GM10266 (cell line): Measurements from ENCODE around the gene LSG1.

Experiments
- DNase-seq: peaks from one replicate; pipeline ENCODE4 v3.0.0; 2012; ENCODE audit errors: extremely low spot score
- TF ChIP-seq, protein P1 (sequence below): IDR thresholded peaks from 2 replicates; pipeline ENCODE4 v1.5.1; 2012; ENCODE audit warnings: mild to moderate bottlenecking, low read depth; ENCODE audit not compliant: control insufficient read depth, insufficient read depth; ENCODE audit errors: missing control alignments

LSG1 gene

DNA sequence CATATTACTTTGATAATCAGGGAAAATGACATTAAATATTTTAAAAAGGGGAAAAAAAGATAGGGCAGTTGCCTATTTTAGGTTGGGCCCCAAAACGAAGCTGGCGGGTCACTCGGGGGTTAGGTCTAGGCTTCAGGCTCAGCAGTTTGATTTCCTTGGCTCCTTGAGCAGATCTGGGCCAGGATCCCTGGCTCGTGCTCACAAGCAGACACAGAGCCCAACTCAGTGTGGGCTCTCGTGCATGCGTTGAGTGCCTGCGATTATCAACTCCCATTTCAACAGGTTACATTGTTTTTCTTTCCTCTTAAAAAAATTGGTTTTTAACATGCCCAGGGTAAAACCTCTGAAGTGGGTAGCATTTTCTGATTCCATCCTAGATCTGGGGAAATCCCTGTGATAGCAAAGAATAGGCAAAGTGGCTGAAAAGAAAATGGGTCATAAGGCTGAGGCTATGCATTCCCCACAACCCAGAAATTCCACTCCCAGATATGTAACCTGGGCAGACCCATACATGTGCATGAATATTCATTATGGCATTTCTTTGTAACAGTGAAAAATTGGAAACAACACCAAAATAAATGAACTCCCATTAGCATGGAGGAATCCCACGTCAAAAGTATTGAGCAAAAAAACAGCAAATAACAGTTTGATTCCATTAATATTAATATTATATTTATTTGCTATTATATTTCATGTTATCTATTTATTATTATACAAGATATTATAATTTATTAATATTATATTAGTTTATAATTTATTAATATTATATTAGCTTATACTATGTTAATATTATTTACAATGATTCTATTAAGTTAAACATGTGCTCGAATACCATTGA lies 41.5 kb upstream of the LSG1 start:
- DNase-seq, result no peak
- TF ChIP-seq, protein P1, sequence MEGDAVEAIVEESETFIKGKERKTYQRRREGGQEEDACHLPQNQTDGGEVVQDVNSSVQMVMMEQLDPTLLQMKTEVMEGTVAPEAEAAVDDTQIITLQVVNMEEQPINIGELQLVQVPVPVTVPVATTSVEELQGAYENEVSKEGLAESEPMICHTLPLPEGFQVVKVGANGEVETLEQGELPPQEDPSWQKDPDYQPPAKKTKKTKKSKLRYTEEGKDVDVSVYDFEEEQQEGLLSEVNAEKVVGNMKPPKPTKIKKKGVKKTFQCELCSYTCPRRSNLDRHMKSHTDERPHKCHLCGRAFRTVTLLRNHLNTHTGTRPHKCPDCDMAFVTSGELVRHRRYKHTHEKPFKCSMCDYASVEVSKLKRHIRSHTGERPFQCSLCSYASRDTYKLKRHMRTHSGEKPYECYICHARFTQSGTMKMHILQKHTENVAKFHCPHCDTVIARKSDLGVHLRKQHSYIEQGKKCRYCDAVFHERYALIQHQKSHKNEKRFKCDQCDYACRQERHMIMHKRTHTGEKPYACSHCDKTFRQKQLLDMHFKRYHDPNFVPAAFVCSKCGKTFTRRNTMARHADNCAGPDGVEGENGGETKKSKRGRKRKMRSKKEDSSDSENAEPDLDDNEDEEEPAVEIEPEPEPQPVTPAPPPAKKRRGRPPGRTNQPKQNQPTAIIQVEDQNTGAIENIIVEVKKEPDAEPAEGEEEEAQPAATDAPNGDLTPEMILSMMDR, result no peak

DNA sequence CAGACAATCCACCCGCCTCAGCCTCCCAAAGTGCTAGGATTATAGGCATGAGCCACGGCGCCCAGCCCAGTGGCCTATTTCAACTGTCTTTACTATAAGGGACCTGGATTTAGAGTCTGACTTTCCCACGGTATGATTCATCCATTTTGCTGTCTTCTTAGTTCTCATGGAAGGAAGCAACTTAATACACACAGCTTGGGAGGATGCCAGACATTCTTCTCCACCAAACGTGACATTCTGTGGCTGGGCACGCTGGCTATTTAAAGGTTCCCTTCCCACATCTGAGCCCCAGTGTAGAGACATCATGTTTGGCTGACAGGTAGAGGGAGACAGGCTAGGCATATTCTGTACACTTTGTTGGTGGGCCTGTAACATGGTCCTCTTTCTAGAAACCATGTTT lies 39.9 kb upstream of the LSG1 start:
- TF ChIP-seq, protein P1, result no peak
- DNase-seq, result no peak

DNA sequence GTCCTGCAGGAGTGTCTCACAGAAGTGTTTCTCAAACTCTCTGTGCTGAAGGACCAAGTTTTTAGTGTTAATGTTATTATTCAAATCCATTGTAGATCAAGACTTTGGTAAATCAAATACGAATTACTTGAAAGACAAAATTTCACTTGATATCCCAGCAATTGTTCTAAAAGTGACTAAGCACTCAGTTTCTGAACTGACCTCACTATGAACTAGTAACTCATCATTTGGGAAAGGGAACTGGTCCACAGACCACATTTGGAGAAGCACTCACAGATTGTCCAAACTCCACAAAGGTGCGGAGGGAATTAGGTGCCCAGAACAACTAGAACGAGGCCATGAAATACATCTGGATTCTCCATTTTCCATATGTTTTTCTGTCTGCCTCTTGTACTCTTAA lies 39.3 kb upstream of the LSG1 start:
- TF ChIP-seq, protein P1, result no peak
- DNase-seq, result no peak

DNA sequence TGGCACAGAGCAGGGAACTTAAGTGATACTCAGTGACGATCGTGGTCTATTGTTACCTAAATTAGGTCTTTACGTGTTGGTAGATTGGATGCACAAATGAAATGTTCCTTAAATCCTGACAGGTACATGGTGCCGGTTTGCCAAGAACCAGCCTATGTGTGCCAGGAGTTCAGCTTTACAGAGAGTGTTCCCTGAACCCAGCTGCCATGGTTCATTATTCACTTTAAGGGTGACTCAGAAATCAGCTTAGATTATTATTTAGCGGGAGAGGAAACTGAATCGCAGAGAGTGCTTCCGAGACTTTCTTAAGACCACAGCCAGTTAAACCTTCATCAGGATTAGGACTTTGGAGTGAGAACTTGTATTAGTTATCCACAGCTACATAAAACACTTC lies 35.2 kb upstream of the LSG1 start:
- TF ChIP-seq, protein P1, result no peak
- DNase-seq, result no peak

DNA sequence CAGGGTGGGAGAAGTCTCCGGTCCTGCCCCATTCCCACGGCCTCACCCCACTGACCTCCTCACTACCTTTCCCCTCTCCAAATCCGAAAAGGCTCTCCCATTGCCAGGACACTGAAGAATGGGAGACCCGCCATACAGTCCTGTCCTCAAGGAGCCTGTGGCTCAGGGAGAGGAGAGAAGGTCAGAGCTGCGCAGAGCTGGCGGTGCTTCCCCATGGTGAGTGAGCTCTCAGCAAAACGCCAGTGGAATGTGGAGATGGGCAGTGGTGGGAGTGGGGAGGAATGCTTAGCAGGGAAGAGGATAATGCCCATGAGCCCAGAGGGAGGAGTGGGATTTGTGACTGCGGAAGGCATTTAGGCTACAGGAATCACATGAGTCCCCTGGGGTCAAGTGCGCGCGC lies 33.8 kb upstream of the LSG1 start:
- no peak for DNase-seq
- TF ChIP-seq, protein P1, result no peak

DNA sequence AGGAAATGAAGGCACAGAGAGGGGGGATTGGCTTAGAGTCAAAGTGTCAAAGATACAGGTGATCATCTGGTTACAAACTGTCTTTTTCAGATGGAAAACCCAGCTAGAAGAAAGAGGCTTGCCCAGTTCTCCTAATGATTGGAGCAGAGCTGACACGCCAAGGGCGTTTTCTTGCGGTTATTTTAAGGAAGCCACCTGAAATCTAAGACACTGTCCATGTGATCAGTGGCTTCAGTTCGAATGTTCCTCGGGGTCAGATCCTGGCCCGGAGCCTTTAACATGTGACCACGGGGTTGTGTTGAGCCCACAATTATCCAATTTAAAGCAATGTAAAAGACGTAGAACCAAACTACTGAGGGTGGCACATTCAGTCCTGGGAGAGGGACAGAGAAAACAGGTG lies 33.2 kb upstream of the LSG1 start:
- DNase-seq, result no peak
- TF ChIP-seq, protein P1, result no peak

DNA sequence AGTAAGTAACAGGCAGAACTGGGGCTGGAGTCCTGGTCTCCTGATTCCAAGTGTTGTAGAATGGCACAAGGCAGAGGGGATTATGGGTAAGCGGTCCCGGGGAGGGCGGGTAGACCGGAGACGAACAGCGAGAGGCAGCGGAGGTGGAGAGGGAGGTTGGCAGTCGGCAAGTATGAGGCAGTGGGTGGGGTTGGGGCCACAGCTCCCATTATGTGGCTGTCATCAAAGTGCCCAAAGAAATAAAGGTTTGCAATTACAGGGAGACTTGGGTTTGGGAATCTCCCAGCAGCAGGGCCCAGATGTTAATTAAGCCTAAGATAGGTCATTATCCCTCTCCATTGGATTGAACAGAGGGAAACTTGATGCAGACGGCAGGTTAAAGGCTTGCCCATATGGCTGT lies 30.6 kb upstream of the LSG1 start:
- TF ChIP-seq, protein P1, result no peak
- DNase-seq, result no peak
